Upper lobe of left lung (tissue), 4 donors: Measurements from ENCODE around the gene LINS1.

Experiments
- EP300 ChIP-seq, 4 donors: sonication (generic); formaldehyde crosslinking; IDR thresholded peaks; one replicate each; pipeline ENCODE4 v1.5.1; 2017; ENCODE audit warnings: antibody characterized with exemption in 4 of 4, control low read depth in 2 of 4
- POLR2AphosphoS5 ChIP-seq, 2 donors: sonication (generic); formaldehyde crosslinking; IDR thresholded peaks; one replicate each; pipeline ENCODE4 v1.5.1; 2017; ENCODE audit warnings: antibody characterized with exemption in 2 of 2
- TF ChIP-seq, protein P1 (sequence below), 6 experiments: fragments of 450-650 bp in 4 of 6; fragments of 200-600 bp in 2 of 6; sonication (generic) in 2 of 6; IDR thresholded peaks; one replicate each; pipeline ENCODE4 v1.5.1; 2016 to 2019; ENCODE audit warnings: antibody characterized with exemption in 6 of 6

DNA sequence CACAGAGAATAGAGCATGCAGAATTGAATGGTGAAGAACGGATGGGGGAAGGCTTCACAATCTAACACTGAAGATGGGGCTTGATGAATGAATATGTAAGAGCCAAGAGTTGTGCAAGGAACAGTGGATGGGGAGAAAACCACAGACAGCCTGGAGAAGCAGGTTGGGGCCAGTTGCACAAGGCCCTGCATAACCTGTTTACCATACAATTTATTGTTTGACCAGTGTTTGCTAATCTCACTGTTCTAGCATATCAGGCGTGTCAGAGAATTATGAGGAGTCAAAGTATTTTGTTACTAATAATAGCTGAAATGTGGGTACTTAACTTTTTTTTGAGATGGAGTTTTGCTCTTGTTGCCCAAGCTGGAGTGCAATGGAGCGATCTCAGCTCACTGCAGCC, 36.4 kb downstream of the LINS1 start:
- no peak for TF ChIP-seq EP300 (IDR thresholded peaks at IDR 0.05)
- no peak for TF ChIP-seq POLR2AphosphoS5 (IDR thresholded peaks at IDR 0.05)
- TF ChIP-seq, protein P1, sequence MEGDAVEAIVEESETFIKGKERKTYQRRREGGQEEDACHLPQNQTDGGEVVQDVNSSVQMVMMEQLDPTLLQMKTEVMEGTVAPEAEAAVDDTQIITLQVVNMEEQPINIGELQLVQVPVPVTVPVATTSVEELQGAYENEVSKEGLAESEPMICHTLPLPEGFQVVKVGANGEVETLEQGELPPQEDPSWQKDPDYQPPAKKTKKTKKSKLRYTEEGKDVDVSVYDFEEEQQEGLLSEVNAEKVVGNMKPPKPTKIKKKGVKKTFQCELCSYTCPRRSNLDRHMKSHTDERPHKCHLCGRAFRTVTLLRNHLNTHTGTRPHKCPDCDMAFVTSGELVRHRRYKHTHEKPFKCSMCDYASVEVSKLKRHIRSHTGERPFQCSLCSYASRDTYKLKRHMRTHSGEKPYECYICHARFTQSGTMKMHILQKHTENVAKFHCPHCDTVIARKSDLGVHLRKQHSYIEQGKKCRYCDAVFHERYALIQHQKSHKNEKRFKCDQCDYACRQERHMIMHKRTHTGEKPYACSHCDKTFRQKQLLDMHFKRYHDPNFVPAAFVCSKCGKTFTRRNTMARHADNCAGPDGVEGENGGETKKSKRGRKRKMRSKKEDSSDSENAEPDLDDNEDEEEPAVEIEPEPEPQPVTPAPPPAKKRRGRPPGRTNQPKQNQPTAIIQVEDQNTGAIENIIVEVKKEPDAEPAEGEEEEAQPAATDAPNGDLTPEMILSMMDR (IDR thresholded peaks at IDR 0.05) = no peak
